Activated CD8-positive, alpha-beta memory T cell treated with anti-CD3 and anti-CD28 coated beads, Interleukin-2, amount 50 U/mL, for 24 hours (primary cell): ENCODE data around the gene KIF3B.
"Not testable (repeated sequence)": the region's sequence is repeated elsewhere in the genome, so short reads cannot be mapped to it uniquely, and the experiment has no call there.

ENCODE experiments used
- DNase-seq: peaks from one replicate; pipeline ENCODE4 v3.0.0-alpha.2; 2020; ENCODE audit errors: extremely low read depth

The KIF3B gene

DNA sequence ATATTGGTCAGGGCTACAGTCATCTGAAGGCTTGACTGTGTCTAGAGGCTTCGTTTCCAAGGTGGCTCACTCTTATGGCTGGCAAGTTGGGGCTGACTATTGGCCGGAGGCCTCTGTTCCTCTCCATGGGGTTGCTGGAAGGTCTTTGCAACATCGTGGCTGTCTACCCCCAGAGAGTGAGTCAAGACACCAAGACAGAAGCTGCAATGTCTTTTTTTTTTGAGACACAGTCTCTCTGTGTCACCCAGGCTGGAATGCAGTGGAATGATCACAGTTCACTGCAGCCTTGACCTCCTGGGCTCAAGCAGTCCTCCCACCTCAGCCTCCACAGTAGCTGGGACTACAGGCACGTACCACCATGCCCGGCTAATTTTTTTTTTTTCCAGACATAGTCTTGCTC, 29.4 kb upstream of the KIF3B start:
- no peak for DNase-seq

DNA sequence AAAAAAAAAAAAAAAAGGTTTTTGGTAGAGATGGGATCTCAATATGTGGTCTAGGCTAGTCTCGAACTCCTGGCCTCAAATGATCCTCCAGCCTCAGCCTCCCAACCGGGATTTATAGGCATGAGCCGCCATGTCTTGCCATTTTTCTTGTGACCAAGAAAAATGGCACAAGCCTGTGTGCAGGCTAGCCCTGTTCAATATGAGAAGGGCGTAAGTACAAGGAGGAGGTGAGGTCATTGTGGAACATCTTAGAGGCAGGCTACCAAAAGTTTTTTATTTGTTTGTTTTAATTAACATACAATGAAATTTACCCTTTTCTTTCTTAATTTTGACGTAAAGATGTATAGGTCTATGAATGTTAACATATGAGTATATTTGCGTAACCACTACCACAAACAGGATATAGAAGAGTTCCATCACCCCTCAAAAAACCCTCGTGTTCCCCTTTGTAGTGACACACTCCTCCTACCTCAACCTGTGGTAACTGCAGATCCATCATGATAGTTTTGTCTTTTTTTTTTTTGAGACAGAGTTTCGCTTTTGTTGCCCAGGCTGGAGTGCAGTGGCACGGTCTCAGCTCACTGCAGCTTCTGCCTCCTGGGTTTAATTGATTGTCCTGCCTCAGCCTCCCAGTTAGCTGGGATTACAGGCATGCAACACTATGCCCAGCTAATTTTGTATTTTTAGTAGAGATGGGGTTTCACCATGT, 28.3 kb upstream of the KIF3B start:
- DNase-seq: no peak

DNA sequence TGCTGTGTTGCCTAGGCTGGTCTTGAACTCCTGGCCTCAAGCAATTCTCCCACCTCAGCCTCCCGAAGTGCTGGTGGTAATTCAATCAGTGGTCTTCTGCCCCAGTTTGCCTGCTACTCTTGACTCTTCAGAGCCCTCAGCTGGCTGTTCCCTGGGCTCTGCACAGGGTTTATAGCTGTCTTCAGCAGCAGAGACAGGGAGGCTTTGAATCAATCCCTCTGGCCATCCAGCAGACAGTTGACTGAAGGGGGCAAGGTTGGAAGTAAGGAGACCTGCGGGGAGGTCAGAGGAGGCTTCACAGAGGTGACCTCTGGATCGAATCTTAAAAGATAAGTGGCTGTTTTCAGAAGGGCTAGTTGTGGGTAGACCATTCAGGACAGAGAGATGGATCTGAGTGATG, 26.0 kb upstream of the KIF3B start:
- DNase-seq: no peak

DNA sequence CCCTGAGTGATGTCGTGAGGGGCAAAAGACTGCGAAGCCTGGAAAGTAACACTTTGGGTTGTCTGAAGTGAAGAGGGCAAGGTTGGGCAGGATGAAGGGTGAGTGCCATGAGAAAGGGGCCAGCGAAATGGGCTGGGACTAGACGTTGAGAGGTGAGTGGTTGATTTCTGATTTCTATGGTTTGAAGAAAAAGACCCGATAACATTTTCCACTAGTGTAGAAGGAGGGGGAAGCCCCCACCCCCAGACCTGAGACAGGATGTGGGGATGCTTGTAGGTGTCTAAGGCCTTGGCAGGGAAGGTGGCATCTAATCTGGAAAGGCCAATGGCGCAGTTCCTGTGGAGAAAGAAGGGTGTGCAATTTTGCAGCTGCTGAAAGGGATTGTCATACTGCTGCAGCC, 25.3 kb upstream of the KIF3B start:
- DNase-seq: peak; percentile 78

DNA sequence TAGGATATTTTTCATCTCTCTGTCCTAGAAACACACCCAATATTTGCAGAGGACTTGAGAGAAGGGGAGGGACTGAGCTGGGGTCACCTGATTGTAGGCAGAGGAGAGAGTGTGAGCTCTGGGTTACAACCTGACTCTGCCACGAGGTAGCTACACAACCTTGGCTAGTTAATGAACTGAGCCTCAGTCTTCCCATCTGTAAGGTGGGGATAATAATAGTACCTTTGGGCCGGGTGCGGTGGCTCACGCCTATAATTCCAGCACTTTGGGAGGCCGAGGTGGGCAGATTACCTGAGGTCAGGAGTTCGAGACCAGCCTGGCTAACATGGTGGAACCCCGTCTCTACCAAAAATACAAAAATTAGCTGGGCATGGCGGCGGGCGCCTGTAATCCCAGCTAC, 16.5 kb upstream of the KIF3B start:
- DNase-seq: not testable (repeated sequence)

DNA sequence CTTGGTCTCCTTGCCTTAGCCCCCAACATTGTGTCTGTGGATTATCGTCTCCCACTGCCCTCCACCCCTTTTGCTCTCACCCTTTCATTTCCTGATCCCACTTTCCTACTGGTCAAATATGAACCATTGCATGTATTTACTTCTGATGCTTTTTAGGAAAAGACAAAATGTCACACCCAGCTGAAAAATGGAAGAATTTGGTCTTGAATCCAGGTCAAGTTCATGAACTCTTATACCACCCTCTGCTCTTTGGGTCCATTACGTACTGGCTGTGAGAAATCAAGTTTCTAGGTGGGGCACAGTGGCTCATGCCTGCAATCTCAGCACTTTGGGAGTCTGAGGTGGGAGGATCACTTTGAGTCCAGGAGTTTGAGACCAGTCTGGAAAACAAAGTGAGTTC, 15.8 kb upstream of the KIF3B start:
- DNase-seq: no peak

DNA sequence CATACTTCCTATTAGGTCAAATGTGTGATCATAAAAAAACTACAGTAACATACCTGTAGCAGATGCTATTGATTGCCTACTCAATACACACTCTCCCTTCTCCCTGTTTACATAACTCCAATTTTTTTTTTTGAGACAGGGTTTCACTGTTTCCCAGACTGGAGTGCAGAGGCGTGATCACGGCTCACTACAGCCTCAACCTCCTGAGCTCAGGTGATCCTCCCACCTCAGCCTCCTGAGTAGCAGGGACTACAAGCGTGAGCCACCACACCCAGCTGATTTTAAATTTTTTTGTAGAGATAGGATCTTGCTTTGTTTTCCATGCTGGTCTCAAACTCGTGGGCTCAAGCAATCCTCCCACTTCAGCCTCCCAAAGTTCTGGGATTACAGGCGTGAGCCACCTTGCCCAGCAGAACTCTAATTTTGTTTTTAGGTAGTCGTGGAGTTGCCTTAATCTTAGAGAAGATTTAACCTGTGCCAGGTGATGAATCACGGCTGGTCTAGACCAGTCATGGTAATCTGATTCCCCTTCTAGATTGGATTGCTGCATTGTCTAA, 14.0 kb upstream of the KIF3B start:
- DNase-seq: no peak

DNA sequence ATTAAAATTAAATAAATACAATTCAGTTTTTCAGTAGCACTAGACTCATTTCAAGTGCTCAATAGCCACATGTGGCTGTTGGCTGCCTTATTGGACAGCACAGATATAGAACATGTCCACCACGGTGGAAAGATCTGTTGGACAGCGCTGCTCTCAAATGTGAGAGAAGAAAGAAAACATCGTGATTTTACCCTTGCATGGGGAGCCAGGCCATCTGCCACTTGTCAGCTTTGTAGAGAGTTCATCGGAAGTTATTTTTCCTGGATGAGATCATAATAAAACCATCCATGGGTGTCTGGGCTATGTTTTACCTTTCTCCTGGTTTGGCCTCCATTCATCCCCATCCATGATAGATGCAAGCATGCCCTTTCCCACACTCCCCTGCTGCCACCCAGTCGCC, 5.8 kb upstream of the KIF3B start:
- DNase-seq: no peak

DNA sequence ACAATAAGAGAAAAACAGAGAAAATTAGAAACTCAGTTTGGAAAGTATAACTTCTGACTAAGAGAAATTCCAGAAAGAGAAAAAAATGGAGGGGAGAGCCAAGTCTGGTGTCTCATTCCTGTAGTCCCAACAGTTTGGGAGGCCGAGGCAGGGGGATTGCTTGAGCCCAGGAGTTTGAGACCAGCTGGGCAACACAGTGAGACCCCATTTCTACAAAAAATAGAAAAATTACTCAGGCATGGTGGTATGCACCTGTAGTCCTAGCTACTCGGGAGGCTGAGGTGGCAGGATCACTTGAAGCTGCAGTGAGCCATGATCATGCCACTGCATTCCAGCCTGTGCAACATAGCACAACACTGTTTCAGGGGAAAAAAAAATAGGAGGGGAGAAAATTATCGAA, 3.1 kb upstream of the KIF3B start:
- no peak for DNase-seq

DNA sequence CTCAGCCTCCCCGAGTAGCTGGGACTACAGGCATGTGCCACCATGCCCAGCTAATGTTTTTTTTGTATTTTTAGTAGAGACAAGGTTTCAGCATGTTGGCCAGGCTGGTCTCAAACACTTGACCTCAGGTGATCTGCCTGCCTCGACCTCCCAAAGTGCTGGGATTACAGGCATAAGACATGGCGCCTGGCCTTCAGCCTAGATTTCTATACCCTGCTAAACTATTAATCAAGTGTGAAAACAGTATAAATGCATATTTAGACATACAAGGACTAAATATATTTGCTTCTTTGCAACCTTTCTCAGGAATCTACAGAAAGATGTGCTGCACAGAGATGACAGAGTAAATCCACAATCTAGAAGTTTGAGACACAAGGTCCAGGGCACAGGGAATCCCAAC, 2.3 kb upstream of the KIF3B start:
- DNase-seq: not testable (repeated sequence)

DNA sequence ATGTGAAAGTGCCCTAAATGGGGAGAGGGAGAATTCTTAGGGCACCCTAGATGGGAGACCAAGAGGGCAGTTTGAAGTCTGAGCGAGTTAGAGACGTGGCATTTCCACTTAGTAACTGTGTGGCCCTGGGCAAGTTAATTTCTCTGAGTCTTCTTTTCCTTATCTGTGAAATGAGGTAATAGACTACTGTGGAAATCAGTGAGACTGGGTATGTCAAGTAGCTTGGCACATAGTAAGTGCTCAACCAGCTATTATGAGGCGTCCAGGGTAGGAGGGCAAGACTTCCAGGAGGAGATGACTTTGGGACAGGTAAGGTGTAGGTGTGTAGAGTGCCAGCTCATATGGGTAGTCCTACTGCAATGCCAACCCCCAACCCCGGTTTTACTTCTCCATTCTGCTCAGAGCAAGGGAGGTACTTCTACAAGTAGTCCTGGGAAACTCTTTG, 770 bp downstream of the KIF3B start:
- no peak for DNase-seq

DNA sequence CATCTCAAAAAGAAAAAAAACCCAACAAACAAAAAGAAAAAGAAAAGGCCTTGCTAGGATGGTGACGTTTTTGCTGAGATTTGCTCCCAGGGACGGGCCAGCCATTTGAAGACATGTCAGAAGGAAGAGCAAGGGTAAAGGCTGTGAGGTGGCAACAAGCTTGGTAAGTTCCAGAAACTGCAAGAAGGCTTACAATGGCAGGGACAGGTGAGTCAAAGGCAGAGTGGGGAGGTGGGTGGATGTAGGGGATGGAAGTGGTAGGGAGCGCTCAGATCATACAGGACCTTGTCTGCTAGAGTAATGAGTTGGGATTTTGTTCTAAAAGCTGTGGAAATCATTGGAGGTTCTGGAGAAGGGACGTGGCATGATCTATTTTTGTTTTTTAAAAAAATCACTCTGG, 4.3 kb downstream of the KIF3B start:
- DNase-seq: no peak

DNA sequence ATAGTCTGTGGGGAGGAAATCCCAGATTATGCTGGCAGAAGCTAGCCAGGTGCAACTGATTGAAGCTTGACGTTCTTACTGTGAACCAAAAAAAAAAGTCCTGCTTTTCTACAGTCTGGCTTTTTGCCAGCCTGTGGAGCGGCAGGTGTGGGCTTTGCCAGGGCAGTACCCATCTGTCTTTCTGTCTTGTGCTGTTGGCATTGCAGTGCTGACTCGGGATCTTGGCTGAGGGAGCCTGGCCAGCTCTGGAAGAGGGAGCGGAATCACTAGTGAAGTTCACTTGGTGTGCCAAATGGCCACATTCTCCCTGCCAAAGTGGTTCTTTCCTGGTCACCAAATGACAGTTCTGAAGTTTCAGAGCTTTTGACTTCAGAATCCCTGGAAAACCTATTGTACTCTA, 5.0 kb downstream of the KIF3B start:
- DNase-seq: no peak

DNA sequence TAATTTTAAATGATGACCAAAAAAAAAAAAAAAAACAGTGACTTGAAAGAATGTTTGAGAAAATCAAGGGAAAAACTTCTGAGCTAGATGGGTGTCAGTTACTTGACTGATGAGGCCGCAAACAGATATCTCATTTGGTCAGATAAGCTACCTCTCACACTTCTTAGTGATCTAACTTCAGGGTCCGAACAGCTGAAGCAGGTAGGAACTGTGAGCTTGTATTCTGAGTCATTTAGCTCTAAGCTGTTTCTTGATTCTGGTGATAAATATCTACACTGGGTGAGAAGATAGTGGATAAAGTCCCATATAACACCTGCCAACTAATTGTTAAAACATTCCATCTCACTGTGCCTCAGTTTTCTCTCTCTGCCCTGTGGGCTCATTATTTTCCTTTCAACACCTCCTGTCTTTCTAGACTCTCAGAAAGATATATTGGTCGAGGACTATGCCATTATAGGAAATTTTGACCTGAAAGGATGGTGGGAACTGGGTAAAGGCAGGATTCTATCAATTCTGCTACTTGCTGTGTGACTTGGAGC, 7.7 kb downstream of the KIF3B start:
- DNase-seq: no peak

DNA sequence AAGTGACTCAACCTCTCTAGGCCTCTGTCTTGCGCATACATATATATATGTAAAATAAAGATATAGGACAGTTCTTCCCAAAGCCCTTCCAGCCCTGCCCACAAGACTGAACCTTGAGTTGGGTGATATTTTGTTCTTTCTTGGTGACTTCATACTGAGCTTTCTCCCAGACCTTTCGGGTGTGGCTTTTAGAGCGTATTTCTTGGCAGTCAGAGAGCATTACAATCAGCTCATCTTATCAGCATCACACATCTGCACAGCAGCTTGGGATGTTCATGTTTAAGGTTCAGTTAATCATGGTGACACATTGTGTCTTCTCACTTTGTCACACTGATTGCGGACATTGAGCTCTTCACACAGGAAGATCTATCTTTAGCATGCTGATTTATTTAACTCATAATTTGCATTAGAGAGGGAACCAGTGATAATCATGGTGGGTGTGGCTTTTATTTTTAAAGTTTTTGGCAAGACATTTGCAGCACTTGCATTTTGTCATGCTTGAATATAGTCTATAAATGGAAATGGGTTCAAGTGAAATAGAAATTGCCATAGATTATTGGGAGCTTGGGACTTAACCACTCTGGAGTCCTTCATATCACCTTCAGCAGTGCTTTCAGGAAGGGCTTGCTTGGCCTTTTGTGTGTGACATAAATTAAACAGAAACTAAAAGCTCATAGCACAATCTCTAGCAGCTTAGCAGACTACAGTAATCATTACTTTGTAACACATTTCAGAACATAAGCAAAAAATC, 8.3 kb downstream of the KIF3B start:
- peak; percentile 31 for DNase-seq

DNA sequence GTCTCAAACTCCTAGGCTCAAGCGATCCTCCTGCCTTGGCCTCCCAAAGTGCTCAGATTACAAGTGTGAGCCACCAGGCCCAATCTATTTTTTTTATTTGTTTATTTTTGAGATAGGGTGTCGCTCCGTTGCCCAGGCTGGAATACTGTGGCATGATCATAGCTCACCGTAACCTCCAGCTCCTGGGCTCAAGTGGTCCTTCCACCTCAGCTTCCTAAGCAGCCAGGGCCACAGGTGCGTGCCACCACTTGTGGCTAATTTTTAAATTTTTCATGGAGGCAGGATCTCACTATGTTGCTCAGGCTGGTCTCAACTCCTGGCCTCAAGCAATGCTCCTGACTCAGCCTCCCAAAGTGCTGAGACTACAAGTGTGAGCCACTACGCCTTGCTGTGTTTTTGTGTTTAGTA, 9.8 kb downstream of the KIF3B start:
- DNase-seq: no peak

DNA sequence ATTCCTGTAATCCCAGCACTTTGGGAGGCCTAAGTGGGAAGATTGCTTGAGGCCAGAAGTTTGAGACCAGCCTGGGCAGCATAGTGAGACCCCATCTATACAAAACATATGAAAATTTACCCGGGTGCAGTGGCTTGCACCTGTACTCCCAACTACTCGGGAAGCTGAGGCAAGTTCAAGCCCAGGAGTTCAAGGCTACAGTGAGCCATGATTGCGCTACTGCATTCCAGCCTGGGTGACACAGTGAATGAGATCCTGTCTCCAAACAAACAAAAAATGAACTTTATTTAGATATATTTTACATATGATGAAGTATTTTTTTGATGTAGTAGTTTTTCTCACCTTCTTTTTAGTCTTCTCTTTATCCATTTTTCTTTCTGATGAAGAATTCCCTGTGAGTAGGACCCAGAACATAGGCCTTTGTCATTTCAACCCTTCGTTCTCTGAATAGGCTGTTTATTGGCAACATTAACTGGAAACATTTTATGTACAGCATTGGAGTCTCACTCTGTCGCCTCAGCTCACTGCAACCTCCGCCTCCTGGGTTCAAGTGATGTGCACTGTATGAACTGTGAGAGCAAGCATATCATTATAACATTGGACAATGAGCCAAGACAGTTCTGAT, 10.9 kb downstream of the KIF3B start:
- DNase-seq: no peak

DNA sequence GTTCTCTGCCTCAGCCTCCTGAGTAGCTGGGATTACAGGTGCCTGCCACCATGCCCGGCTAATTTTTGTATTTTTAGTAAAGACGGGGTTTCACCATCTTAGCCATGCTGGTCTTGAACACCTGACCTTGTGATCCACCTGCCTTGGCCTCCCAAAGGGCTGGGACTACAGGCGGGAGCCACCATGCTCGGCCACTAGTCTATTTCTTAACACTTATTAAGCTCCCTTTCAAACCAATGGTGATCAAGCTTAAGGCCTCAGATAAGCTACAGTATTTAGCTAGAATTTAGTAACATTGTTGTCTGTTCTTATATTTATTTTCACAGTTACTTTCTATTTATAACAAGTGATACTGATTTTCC, 11.8 kb downstream of the KIF3B start:
- DNase-seq: not testable (repeated sequence)

DNA sequence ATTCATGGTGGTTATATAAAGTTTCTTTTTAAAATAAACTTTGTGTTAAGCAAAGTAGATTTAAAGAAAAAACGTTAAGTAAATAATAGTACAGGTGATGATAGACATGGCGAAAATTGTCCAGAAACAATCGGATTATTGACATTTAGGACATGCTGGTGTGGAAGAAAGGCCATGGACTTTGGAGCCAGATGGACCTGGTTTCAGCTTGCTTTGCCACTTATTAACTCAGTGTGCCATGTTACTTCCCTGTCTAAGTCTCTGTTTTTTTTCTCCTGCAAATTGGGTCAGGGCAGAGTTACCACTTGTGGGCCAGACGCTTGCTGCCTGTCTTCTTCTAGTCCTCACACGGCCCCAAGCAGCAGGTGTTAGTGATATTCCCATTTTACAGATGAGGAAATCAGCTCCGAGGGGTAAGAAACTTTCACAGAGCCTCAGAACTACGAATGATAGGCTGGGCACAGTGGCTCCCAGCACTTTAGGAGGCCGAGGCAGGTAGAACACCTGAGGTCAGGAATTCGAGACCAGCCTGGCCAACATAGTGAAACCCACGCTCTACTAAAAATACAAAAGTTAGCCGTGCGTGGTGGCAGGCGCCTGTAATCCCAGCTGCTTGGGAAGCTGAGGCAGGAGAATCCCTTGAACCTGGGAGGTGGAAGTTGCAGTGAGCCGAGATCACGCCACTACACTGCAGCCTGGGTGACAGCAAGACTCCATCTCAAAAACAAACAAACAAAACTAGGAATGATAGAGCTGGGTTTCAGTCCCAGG, 12.4 kb downstream of the KIF3B start:
- DNase-seq: no peak

DNA sequence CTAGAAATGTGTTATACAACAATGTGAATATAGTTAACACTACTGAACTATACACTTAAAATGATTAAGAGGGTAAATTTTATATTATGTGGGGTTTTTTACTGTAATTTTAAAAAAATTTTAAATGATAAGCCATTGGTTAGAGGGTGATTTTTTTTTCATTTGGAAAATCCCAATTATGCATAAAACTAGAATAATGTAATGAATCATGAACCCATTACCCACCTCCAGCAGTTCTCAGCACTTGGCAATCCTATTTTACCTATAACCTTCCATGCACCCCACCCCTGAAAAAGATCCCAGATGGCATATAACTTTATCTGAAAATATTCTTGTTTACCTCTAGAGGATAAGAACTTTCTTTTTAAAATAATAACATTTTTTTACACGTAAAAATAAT, 13.7 kb downstream of the KIF3B start:
- no peak for DNase-seq

DNA sequence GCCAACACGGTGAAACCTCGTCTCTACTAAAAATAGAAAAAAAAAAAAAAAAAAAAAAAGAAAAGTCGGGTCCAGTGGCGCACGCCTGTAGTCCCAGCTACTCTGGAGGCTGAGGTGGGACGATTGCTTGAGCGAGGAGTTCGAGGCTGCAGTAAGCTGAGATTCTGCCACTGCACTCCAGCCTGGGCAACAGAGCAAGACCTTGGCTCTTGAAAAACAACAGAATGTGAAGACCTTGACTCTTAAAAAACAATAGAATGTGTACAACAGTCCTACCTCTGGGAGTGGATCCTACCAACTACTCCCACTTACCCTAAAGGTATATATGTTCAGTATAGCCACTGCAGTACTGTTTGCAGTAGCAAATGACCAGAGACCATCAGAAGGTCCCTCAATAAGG, 15.1 kb downstream of the KIF3B start:
- no peak for DNase-seq

DNA sequence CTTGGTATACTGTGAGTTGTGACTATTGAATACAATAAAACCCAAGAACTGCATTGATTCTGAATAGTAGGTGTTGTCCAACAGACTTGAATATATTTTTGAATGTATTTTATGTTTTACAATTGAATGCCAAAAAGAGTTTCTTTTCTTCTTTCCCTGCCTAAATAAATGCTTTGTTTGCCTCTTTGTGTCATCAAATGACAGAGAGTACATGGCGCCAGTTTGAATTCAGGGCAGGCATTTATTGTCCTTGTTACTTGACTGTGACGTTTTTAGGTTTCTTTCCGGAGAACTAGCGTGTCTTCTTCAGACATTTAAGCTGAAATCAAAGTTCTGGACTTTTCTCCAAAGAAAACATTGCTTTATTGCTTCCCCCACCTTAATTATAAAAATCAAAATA, 16.6 kb downstream of the KIF3B start:
- DNase-seq: no peak
